Uterus (tissue), 4 donors: ENCODE data around the gene IFNA16. TPM values are rescaled to one million over a fixed set of nuclear protein-coding genes. Genes with fewer than 3 reads are reported as not detected.
"Not testable (repeated sequence)": the region's sequence is repeated elsewhere in the genome, so short reads cannot be mapped to it uniquely, and the experiment has no call there.

Experiments
- DNase-seq, 2 donors: peaks; one replicate each; pipeline ENCODE4 v3.0.0-alpha.2; 2019 to 2020
- H3K27ac ChIP-seq, 2 donors: fragments of 200-600 bp; sonication (generic); 1 replicate in 1 of 2; 2 replicates in 1 of 2; pipeline ENCODE4 v1.5.1; 2016 to 2018
- H3K27me3 ChIP-seq, 2 donors: fragments of 200-600 bp; sonication (generic); one replicate each; pipeline ENCODE4 v1.5.1; 2018 to 2019; ENCODE audit warnings: control low read depth in 1 of 2
- H3K36me3 ChIP-seq, 2 donors: fragments of 200-600 bp; sonication (generic); one replicate each; pipeline ENCODE4 v1.5.1; 2019; ENCODE audit warnings: control low read depth in 1 of 2
- H3K4me1 ChIP-seq, 2 donors: fragments of 200-600 bp; sonication (generic); one replicate each; pipeline ENCODE4 v1.5.1; 2018 to 2019; ENCODE audit warnings: control low read depth in 1 of 2
- H3K4me3 ChIP-seq, 2 donors: fragments of 200-600 bp; sonication (generic); 1 replicate in 1 of 2; 2 replicates in 1 of 2; pipeline ENCODE4 v1.5.1; 2018 to 2019; ENCODE audit warnings: mild to moderate bottlenecking in 1 of 2
- H3K9me3 ChIP-seq, 2 donors: fragments of 200-600 bp; sonication (generic); one replicate each; pipeline ENCODE4 v1.5.1; 2019; ENCODE audit warnings: control low read depth in 1 of 2
- CTCF ChIP-seq, 4 experiments: fragments of 200-600 bp in 2 of 4; fragments of 450-650 bp in 2 of 4; sonication (generic) in 2 of 4; IDR thresholded peaks; one replicate each; pipeline ENCODE4 v1.5.1; 2016 to 2019; ENCODE audit warnings: antibody characterized with exemption in 4 of 4, mild to moderate bottlenecking in 2 of 4, moderate library complexity in 1 of 4
- POLR2A ChIP-seq, 2 donors: fragments of 450-650 bp; IDR thresholded peaks; one replicate each; pipeline ENCODE4 v1.6.1; 2016; ENCODE audit warnings: antibody characterized with exemption in 2 of 2, mild to moderate bottlenecking in 1 of 2, moderate library complexity in 1 of 2
- intact Hi-C: fragments of 100-400 bp; cut with DNase I; formaldehyde crosslinking; loops from one replicate; pipeline ENCODE4 v1.15.1; 2023; ENCODE audit warnings: low total_unique reads
- total RNA-seq, 4 donors: library from RNA; depleted of rRNA in 3 of 4; stranded (reverse); fragments of >200 nt in 3 of 4; gene quantifications; one replicate each; pipeline versions ENCODE4 v1.1.0 to v1.2.4, GENCODE V29; 2014 to 2023
- donor health status: DM: yes; HTN: yes; CAD: no.

The IFNA16 gene
- total RNA-seq, 4 donors from 2014 or later = not detected

GRCh38 chr9:21234153-21234687, 17.1 kb upstream of the IFNA16 start:
- Histone ChIP-seq H3K4me1 (no peaks in the 10 kb centered on the region), H3K36me3 (no peaks in the 10 kb centered on the region), H3K9me3 (no peaks in the 10 kb centered on the region), H3K4me3 (no peak overlapping the region), H3K27me3 (no peaks in the 10 kb centered on the region), H3K27ac (no peak overlapping the region)
- TF ChIP-seq CTCF (IDR thresholded peaks at IDR 0.05) (no peak), POLR2A (IDR thresholded peaks at IDR 0.05) (no peak)
- intact Hi-C loops = no loop called here
- no peak for DNase-seq

GRCh38 chr9:21233258-21233657, 16.1 kb upstream of the IFNA16 start:
- H3K4me3 ChIP-seq = no peak overlapping the region
- intact Hi-C loops = no loop called here
- no peak for TF ChIP-seq POLR2A (IDR thresholded peaks at IDR 0.05)
- TF ChIP-seq CTCF (IDR thresholded peaks at IDR 0.05) = no peak

DNA sequence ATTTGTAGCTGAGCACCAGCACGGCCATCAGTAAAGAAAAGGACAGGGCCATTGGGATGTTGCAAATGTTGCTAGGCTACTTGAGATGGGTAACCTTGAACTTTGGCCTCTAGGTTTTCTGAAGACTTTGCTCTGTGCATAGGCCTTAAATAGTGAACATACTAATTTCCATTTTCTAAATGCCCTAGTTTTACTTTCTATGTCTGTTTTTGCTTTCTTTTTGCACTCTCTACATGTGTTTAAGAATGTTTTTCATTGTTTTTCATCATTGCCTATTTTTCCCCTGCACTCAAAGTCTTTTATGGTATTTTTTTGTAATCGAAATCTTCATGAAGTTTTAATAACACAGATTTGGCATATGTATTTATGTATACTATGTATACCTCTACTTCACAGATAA, 11.0 kb upstream of the IFNA16 start, which contains the start of gene IFNA17:
Gene IFNA17, minus strand, starts transcription at position 101 of the 400 bp plus-strand sequence. Its CDS starts 49 bp downstream, at position 52.
- TF ChIP-seq POLR2A (IDR thresholded peaks at IDR 0.05) (no peak), CTCF (IDR thresholded peaks at IDR 0.05) (no peak)
- H3K9me3 ChIP-seq = no peaks in the 10 kb centered on the region
- intact Hi-C loops = no loop called here
- H3K4me1 ChIP-seq = no peaks in the 10 kb centered on the region
- DNase-seq = no peak
- no peaks in the 10 kb centered on the region for H3K27me3 ChIP-seq
- H3K4me3 ChIP-seq = no peak within 1 kb of the TSS
- H3K36me3 ChIP-seq = no peaks in the 10 kb centered on the region
- H3K27ac ChIP-seq = no peak within 1 kb of the TSS

More at GRCh38 chr9:21233258-21233657, 16.1 kb upstream of the IFNA16 start:
- DNase-seq = no peak
- Histone ChIP-seq H3K4me1 (no peaks in the 10 kb centered on the region), H3K27me3 (no peaks in the 10 kb centered on the region), H3K36me3 (no peaks in the 10 kb centered on the region), H3K9me3 (no peaks in the 10 kb centered on the region), H3K27ac (no peak overlapping the region)

GRCh38 chr9:21213411-21214326, 3.4 kb downstream of the IFNA16 start:
- H3K36me3 ChIP-seq, DNase-seq, H3K27ac ChIP-seq, H3K27me3 ChIP-seq, intact Hi-C loops, H3K4me1 ChIP-seq, H3K4me3 ChIP-seq, H3K9me3 ChIP-seq: not testable (repeated sequence)

DNA sequence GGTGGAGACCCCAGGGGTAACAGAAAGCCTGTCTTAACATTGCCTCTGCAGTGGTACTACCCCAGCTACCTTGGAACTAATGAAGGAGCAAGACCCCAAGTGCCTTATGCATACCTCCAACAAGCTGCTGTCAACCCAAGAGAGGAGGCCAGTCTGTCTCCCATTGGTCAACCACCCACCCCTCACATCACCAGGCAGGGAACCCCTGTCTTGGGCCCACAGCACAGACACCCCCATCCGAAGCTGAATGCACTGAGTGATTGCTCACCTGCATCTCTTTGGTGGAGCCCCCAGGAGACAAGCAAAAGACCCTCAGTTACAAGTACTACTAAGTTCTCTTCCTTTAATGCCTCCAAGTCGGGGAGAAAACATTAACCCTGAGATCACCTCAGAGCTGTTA, 5.0 kb downstream of the IFNA16 start:
- H3K4me1 ChIP-seq, H3K36me3 ChIP-seq, H3K4me3 ChIP-seq, H3K27ac ChIP-seq, DNase-seq, H3K9me3 ChIP-seq, H3K27me3 ChIP-seq, intact Hi-C loops: not testable (repeated sequence)

GRCh38 chr9:21210782-21211181, 6.3 kb downstream of the IFNA16 start:
- H3K27me3 ChIP-seq, H3K4me1 ChIP-seq, intact Hi-C loops, H3K4me3 ChIP-seq, H3K9me3 ChIP-seq, DNase-seq, H3K36me3 ChIP-seq, H3K27ac ChIP-seq: not testable (repeated sequence)
